AG04450 (cell line): ENCODE measurements around the gene CHCHD6. TPM values are rescaled to one million over a fixed set of nuclear protein-coding genes. Genes with fewer than 3 reads are reported as not detected.

Experiments used
- CTCF ChIA-PET: fragments of 300-600, 350-600 bp; formaldehyde crosslinking; extraction: SDS; loops from one replicate; lab custom pipeline; 2022; ENCODE audit warnings: antibody characterized with exemption, inconsistent platforms; lab: Charles Lee
- POLR2A ChIA-PET: fragments of 350-600 bp; formaldehyde crosslinking; extraction: SDS; loops from one replicate; lab custom pipeline; 2021; ENCODE audit warnings: antibody characterized with exemption, inconsistent platforms; lab: Yijun Ruan, JAX
- DNase-seq: peaks from one replicate; pipeline ENCODE4 v3.0.0-alpha.2; 2011; ENCODE audit warnings: low read depth, low spot score
- H3K27ac ChIP-seq: one replicate; pipeline ENCODE4 v1.5.1; 2012; ENCODE audit warnings: low read depth, low read length, control low read depth
- H3K27me3 ChIP-seq: one replicate; pipeline ENCODE4 v1.6.0; 2012; ENCODE audit warnings: low read length; ENCODE audit not compliant: control insufficient read depth, insufficient read depth
- H3K4me3 ChIP-seq: 2 replicates; pipeline ENCODE4 v1.5.1; 2011; ENCODE audit warnings: mild to moderate bottlenecking, low read depth, low read length, control low read depth
- H3K9me3 ChIP-seq: 2 replicates; pipeline ENCODE4 v1.5.1; 2012; ENCODE audit warnings: low read length; ENCODE audit not compliant: control insufficient read depth, insufficient read depth
- polyA plus RNA-seq: library from polyadenylated mRNA; depleted of rRNA; stranded (reverse); fragments of >200 nt; gene quantifications from 2 replicates; pipeline ENCODE4 v1.2.3, GENCODE V29; 2011
- TF ChIP-seq, protein P1 (sequence below): IDR thresholded peaks from 2 replicates; pipeline ENCODE4 v1.5.1; 2011; ENCODE audit warnings: low read depth, low read length, control low read depth, inconsistent platforms

CHCHD6 gene
- polyA plus RNA-seq, 1 experiment, result 14.0 TPM

DNA sequence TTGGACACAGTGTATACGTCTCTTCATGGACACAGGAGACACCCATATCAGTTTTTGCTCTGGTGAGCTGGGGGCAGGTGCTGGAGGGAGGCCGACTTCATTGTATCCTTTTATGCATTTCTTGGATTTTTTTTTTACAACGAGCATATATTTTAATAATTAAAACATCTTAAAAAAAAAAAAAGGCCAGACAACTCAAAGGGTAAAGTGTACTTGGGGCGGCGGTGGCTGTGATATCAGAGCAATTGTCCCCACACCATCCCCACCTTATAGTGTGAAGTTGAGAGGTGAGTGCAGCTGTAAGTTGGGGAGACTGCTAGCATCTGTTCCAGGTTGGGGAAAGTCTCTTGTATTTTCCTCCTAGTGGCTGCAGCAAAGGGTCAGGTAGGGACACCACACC, 266.9 kb downstream of the CHCHD6 start:
- no peak for DNase-seq
- Histone ChIP-seq H3K27ac (no peak overlapping the region), H3K9me3 (peaks cover 8% of the 10 kb centered on the region), H3K27me3 (peaks cover 6% of the 10 kb centered on the region), H3K4me3 (no peak overlapping the region)
- POLR2A ChIA-PET, result no interaction called here
- CTCF ChIA-PET, result interaction anchor here (0.6 to 5.5 kb wide), 4 partner anchors 11 to 927 kb away, joined by 3 to 37 read pairs (median 4); partner anchors contain the start of gene PLXNA1
- TF ChIP-seq, protein P1, sequence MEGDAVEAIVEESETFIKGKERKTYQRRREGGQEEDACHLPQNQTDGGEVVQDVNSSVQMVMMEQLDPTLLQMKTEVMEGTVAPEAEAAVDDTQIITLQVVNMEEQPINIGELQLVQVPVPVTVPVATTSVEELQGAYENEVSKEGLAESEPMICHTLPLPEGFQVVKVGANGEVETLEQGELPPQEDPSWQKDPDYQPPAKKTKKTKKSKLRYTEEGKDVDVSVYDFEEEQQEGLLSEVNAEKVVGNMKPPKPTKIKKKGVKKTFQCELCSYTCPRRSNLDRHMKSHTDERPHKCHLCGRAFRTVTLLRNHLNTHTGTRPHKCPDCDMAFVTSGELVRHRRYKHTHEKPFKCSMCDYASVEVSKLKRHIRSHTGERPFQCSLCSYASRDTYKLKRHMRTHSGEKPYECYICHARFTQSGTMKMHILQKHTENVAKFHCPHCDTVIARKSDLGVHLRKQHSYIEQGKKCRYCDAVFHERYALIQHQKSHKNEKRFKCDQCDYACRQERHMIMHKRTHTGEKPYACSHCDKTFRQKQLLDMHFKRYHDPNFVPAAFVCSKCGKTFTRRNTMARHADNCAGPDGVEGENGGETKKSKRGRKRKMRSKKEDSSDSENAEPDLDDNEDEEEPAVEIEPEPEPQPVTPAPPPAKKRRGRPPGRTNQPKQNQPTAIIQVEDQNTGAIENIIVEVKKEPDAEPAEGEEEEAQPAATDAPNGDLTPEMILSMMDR, result no peak

DNA sequence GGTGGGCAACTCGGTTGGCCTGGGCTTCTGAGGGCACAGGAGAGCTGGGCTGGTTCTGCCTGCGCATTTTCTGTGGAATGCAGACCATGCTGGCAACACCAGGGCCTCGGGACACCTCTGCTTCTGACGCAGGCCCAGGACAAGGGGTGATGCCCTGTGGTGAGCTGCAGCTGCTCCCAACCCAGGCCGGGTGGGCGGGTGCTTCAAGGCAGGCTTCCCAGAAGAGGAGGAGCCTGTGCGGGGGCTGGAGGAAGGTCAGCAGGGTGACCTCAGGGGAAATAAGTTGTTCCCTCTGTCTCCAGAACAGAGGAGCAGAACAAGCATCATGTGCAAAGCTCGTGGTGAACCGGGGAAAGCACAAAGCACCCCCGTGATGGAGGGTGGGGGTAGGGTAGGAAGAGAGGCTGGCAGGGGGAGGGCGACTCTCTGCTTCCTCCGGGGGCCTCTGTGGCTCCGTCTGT, 267.9 kb downstream of the CHCHD6 start:
- ChIA-PET CTCF (interaction anchor here (1.6 to 5.5 kb wide), 2 partner anchors 10 to 219 kb away, joined by 4 to 37 read pairs; partner anchors contain the start of gene PLXNA1), POLR2A (no interaction called here)
- DNase-seq, result no peak
- no peak overlapping the region for H3K4me3 ChIP-seq
- peaks cover 8% of the 10 kb centered on the region for H3K9me3 ChIP-seq
- TF ChIP-seq, protein P1, result no peak
- no peak overlapping the region for H3K27ac ChIP-seq
- H3K27me3 ChIP-seq, result peaks cover 6% of the 10 kb centered on the region

DNA sequence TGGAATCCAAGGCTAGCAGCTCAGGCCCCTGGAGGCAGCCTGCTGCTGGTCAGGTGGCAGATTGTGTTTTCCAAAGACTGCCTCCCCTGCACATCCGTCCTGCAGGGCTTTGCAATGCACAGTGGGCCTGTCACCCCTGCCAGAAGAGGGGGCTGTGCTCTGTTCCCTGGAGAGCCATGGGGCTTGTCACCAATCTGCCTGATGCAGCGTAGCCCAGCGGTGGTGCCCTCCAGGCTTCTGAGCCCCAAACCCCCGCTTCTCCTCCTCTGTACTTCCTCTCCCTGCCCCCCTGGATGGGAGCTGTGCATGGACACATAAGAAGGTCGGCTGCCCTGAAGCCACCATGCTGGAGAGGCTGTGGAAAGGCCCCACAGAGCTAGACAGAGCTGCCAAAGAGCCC, 268.8 kb downstream of the CHCHD6 start:
- Histone ChIP-seq H3K27ac (no peak overlapping the region), H3K9me3 (peaks cover 8% of the 10 kb centered on the region), H3K4me3 (no peak overlapping the region), H3K27me3 (peaks cover 6% of the 10 kb centered on the region)
- CTCF ChIA-PET, result interaction anchor here (5.5 kb wide), 1 partner anchor 9 kb away, joined by 37 read pairs; the partner anchor contains the start of gene PLXNA1
- no peak for DNase-seq
- POLR2A ChIA-PET, result no interaction called here
- TF ChIP-seq, protein P1, result no peak

DNA sequence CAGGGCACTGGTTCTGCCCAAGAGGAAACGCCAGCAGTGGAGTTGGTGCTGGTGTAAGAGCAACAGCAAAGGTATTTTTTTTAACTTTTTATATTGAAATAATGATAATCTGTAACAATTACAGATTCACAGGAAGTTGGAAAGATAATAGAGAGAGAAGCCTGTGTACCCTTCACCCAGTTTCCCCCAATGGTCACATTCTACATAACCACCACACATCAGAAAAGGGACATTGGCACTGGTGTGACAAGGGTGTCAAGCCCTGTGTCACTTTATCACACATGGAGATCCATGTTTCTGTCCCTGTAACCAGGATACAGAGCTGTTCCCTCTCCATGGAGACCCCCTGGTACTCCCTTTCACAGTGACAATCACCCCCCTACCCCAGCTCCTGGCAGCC, 269.8 kb downstream of the CHCHD6 start:
- peaks cover 9% of the 10 kb centered on the region for H3K27me3 ChIP-seq
- ChIA-PET CTCF (interaction anchor here (1.2 to 5.5 kb wide), 2 partner anchors 8 to 222 kb away, joined by 6 to 37 read pairs; partner anchors contain the start of gene PLXNA1), POLR2A (no interaction called here)
- no peak overlapping the region for H3K4me3 ChIP-seq
- peaks cover 8% of the 10 kb centered on the region for H3K9me3 ChIP-seq
- DNase-seq, result no peak
- no peak overlapping the region for H3K27ac ChIP-seq
- TF ChIP-seq, protein P1, result no peak

DNA sequence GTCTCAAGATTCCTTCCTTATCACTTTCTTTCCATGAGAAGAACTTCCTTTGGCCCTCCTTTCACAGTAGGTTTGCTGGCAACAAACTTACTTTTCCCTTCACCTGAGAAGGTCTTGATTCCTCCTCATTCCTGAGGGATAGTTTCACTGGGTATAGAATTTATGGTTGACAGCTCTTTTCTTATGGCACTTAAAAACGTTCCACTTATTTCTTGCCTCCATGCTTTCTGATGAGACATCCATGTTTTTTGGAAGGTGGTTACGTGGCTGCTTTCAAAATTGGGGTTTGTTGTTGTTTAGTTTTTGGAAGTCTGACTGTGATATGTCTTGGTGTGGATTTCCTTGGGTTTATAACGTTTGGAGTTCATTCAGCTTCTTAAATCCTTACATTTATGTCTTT, 270.7 kb downstream of the CHCHD6 start:
- peaks cover 13% of the 10 kb centered on the region for H3K27me3 ChIP-seq
- ChIA-PET POLR2A (no interaction called here), CTCF (interaction anchor here (1.2 kb wide), 1 partner anchor 223 kb away, joined by 6 read pairs; no protein-coding TSS in a partner anchor)
- H3K9me3 ChIP-seq, result peaks cover 11% of the 10 kb centered on the region
- H3K4me3 ChIP-seq, result no peak overlapping the region
- no peak overlapping the region for H3K27ac ChIP-seq
- no peak for DNase-seq
- TF ChIP-seq, protein P1, result no peak
